ENCODE data around the gene CSNK1A1L. TPM values are rescaled to one million over a fixed set of nuclear protein-coding genes. Genes with fewer than 3 reads are reported as not detected.

The CSNK1A1L gene
- total and polyA plus RNA-seq, 10 of the 15 experiments (the other 5 are each of a cell fraction or from before 2014, with no cell fraction given): not detected

- CTCF ChIA-PET: no interaction called here
- no peak overlapping the region for H3K9ac ChIP-seq (ENCODE audit: control insufficient read depth, insufficient read depth, low read length)
- TF ChIP-seq STAT3 (IDR thresholded peaks at IDR 0.05; ENCODE audit: low read depth, low read length) (no peak), SIX5 (IDR thresholded peaks at IDR 0.05; ENCODE audit: low read depth, low read length, severe bottlenecking) (no peak), MTA3 (IDR thresholded peaks at IDR 0.05; ENCODE audit: borderline replicate concordance, low read length) (no peak), NFYB (IDR thresholded peaks at IDR 0.05; ENCODE audit: insufficient read depth, low read depth, low read length) (no peak), KDM1A (IDR thresholded peaks at IDR 0.05; ENCODE audit: borderline replicate concordance) (no peak), NFXL1 (IDR thresholded peaks at IDR 0.05; ENCODE audit: borderline replicate concordance) (no peak), MTA2 (IDR thresholded peaks at IDR 0.05; ENCODE audit: low read depth) (no peak), NKRF (conservative IDR thresholded peaks at IDR 0.05) (no peak), ZNF217 (IDR thresholded peaks at IDR 0.05) (no peak), TCF3 (IDR thresholded peaks at IDR 0.05; ENCODE audit: borderline replicate concordance, insufficient read depth, low read depth, low read length) (no peak), ZNF592 (IDR thresholded peaks at IDR 0.05) (no peak), POLR2A (IDR thresholded peaks at IDR 0.05; ENCODE audit: low read depth, low read length) (no peak), TCF7 (IDR thresholded peaks at IDR 0.05; ENCODE audit: borderline replicate concordance) (no peak)
- TF ChIP-seq, protein P1, sequence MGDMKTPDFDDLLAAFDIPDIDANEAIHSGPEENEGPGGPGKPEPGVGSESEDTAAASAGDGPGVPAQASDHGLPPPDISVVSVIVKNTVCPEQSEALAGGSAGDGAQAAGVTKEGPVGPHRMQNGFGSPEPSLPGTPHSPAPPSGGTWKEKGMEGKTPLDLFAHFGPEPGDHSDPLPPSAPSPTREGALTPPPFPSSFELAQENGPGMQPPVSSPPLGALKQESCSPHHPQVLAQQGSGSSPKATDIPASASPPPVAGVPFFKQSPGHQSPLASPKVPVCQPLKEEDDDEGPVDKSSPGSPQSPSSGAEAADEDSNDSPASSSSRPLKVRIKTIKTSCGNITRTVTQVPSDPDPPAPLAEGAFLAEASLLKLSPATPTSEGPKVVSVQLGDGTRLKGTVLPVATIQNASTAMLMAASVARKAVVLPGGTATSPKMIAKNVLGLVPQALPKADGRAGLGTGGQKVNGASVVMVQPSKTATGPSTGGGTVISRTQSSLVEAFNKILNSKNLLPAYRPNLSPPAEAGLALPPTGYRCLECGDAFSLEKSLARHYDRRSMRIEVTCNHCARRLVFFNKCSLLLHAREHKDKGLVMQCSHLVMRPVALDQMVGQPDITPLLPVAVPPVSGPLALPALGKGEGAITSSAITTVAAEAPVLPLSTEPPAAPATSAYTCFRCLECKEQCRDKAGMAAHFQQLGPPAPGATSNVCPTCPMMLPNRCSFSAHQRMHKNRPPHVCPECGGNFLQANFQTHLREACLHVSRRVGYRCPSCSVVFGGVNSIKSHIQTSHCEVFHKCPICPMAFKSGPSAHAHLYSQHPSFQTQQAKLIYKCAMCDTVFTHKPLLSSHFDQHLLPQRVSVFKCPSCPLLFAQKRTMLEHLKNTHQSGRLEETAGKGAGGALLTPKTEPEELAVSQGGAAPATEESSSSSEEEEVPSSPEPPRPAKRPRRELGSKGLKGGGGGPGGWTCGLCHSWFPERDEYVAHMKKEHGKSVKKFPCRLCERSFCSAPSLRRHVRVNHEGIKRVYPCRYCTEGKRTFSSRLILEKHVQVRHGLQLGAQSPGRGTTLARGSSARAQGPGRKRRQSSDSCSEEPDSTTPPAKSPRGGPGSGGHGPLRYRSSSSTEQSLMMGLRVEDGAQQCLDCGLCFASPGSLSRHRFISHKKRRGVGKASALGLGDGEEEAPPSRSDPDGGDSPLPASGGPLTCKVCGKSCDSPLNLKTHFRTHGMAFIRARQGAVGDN (IDR thresholded peaks at IDR 0.05): no peak
- TF ChIP-seq, protein P2, sequence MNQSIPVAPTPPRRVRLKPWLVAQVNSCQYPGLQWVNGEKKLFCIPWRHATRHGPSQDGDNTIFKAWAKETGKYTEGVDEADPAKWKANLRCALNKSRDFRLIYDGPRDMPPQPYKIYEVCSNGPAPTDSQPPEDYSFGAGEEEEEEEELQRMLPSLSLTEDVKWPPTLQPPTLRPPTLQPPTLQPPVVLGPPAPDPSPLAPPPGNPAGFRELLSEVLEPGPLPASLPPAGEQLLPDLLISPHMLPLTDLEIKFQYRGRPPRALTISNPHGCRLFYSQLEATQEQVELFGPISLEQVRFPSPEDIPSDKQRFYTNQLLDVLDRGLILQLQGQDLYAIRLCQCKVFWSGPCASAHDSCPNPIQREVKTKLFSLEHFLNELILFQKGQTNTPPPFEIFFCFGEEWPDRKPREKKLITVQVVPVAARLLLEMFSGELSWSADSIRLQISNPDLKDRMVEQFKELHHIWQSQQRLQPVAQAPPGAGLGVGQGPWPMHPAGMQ (IDR thresholded peaks at IDR 0.05; ENCODE audit: borderline replicate concordance): no peak
Measured at GRCh38 chr13:37132211-37132610, 26.7 kb upstream of the CSNK1A1L start.

More at GRCh38 chr13:37132211-37132610, 26.7 kb upstream of the CSNK1A1L start:
- no peak for DNase-seq (ENCODE audit: low read depth, low spot score)
- no peak for FAIRE-seq
- SMC1A ChIA-PET (ENCODE audit: uncharacterized antibody, unreplicated experiment): no interaction called here
- Histone ChIP-seq H3K4me2 (ENCODE audit: control insufficient read depth, insufficient read depth) (no peak overlapping the region), H3K79me2 (ENCODE audit: control insufficient read depth, insufficient read depth, low read length) (no peaks in the 10 kb centered on the region), H3K27me3 (replicated peaks in 1 of 2; ENCODE audit: control insufficient read depth in 2 of 2, insufficient read depth in 2 of 2, low read length in 1 of 2) (no peaks in the 10 kb centered on the region), H3K4me3 (no peak overlapping the region), H3K4me1 (ENCODE audit: control insufficient read depth, insufficient read depth, low read length) (no peaks in the 10 kb centered on the region), H3K9me3 (replicated peaks; ENCODE audit: control insufficient read depth, insufficient read depth, low read length) (no peaks in the 10 kb centered on the region), H3K36me3 (ENCODE audit: control insufficient read depth in 2 of 2, insufficient read depth in 2 of 2, low read length in 1 of 2) (no peaks in the 10 kb centered on the region), H4K20me1 (ENCODE audit: control insufficient read depth, insufficient read depth) (no peaks in the 10 kb centered on the region), H2AFZ (ENCODE audit: control insufficient read depth, low read depth, low read length) (no peak overlapping the region), H3K27ac (ENCODE audit: control insufficient read depth, insufficient read depth) (no peak overlapping the region)
- intact Hi-C loops (cut with micrococcal nuclease; ENCODE audit: unreplicated experiment) (no loop called here), in situ Hi-C loops (cut with MboI) (no loop called here)
- BruUV-seq (replicated peaks): no TSS peak
- ATAC-seq: no peak
- RAD21 ChIA-PET (ENCODE audit: unreplicated experiment): no interaction called here
- POLR2A ChIA-PET: no interaction called here
- WGBS (ENCODE audit: insufficient coverage, insufficient replicate concordance, low lambda C conversion rate, missing lambda C conversion rate): 19% methylated on average over 2 of the region's 2 CpGs
